Pancreas (tissue), 10 donors: Measurements from ENCODE around the gene AGGF1. TPM values are rescaled to one million over a fixed set of nuclear protein-coding genes. Genes with fewer than 3 reads are reported as not detected.
"Not testable (repeated sequence)": the region's sequence is repeated elsewhere in the genome, so short reads cannot be mapped to it uniquely, and the experiment has no call there.

Experiments used
- ATAC-seq, 4 donors: fragments of 200-7000 bp; cut with Tn5 transposase; one replicate each; pipeline versions ENCODE4 v1.8.0 to v1.9.1; 2020; ENCODE audit warnings: mild to moderate bottlenecking in 4 of 4, moderate library complexity in 4 of 4
- DNase-seq, 6 donors: peaks; one replicate each; pipeline ENCODE4 v3.0.0-alpha.2; 2020
- FAIRE-seq: peaks from 2 replicates; lab custom pipeline; 2012; peaks lifted over from hg19 to GRCh38; lab: Jason Lieb, UNC
- H3K27ac ChIP-seq, 4 donors: fragments of 200-600 bp; sonication (generic); 1 replicate in 3 of 4; 2 replicates in 1 of 4; pipeline versions ENCODE4 v1.5.0 to v1.8.0; 2020
- H3K27me3 ChIP-seq, 4 donors: fragments of 200-600 bp; one replicate each; pipeline ENCODE4 v1.8.0; 2021
- H3K36me3 ChIP-seq, 3 donors: fragments of 200-600 bp; sonication (generic) in 1 of 3; one replicate each; pipeline versions ENCODE4 v1.5.0 to v1.8.0; 2020 to 2021
- H3K4me1 ChIP-seq, 3 donors: fragments of 200-600 bp; one replicate each; pipeline ENCODE4 v1.8.0; 2021
- H3K4me3 ChIP-seq, 4 donors: fragments of 200-600 bp; sonication (generic) in 2 of 4; one replicate each; pipeline versions ENCODE4 v1.5.0 to v1.8.0; 2020 to 2021
- H3K9me3 ChIP-seq, 4 donors: fragments of 200-600 bp; one replicate each; pipeline ENCODE4 v1.8.0; 2021
- CTCF ChIP-seq, 4 donors: fragments of 200-600 bp; sonication (generic) in 3 of 4; IDR thresholded peaks; one replicate each; pipeline versions ENCODE4 v1.5.0 to v1.8.0; 2021; ENCODE audit warnings: antibody characterized with exemption in 4 of 4
- WGBS, 2 donors: extraction: QIAGEN DNeasy Blood & Tissue Kit; methylation state at CpG; one replicate each; pipeline ENCODE4 v1.1.7; 2013; 5-methylcytosine and 5-hydroxymethylcytosine counted together
- intact Hi-C, 3 donors: fragments of 100-400 bp; cut with DNase I; formaldehyde crosslinking; loops; one replicate each; pipeline versions ENCODE4 v1.11.1 to v1.14.2; 2022
- polyA plus RNA-seq, 2 donors: library from polyadenylated mRNA; stranded (reverse); fragments of 200-250 nt; gene quantifications; one replicate each; pipeline ENCODE4 v1.2.3, GENCODE V29; 2013
- total RNA-seq, 6 donors: library from RNA; stranded (reverse); fragmentation: NEBNext Ultra II Directional in 4 of 6; extraction: Animal tissue kit (Norgen Biotek cat#: 25700) in 4 of 6; gene quantifications; one replicate each; pipeline versions ENCODE4 v1.2.1 to v1.2.4, GENCODE V29; 2021 to 2023
- donor health status: healthy with polysubstance abuse.
- donor health status: DM: no; HTN: no; CAD: no; lungs with moderate emphysema.
- donor health status: DM: no; HTN: no; CAD: no.
- donor health status: control.
- donor health status: control.
- donor health status: Bipolar disorder and iron deficiency.
- donor health status: DM: yes; HTN: yes; CAD: no.
- donor health status: DM: no; HTN: no; CAD: no.
- donor health status: DM: no; HTN: no; CAD: no.
- donor health status: DM: yes; HTN: yes; CAD: no.

AGGF1 gene
- total and polyA plus RNA-seq, 8 donors, result 3.7 to 12.9 (median 8.5) TPM

- Histone ChIP-seq H3K27ac (no peak overlapping the region), H3K27me3 (no peaks in the 10 kb centered on the region), H3K4me3 (no peak overlapping the region), H3K4me1 (no peaks in the 10 kb centered on the region), H3K9me3 (no peaks in the 10 kb centered on the region), H3K36me3 (no peaks in the 10 kb centered on the region)
- FAIRE-seq, result no peak
- no peak for DNase-seq
- no peak for TF ChIP-seq CTCF (IDR thresholded peaks at IDR 0.05)
- intact Hi-C loops, result no loop called here
- no peak for ATAC-seq
- WGBS, 2 donors, result 41 to 45% methylated on average over 6 of the region's 6 CpGs
These were observed 43.2 kb upstream of the AGGF1 start for GRCh38 chr5:76986825-76987526.

GRCh38 chr5:76990899-76991459 lies 39.2 kb upstream of the AGGF1 start:
- 45 to 63% methylated on average over 5 of the region's 5 CpGs for WGBS, 2 donors

DNA sequence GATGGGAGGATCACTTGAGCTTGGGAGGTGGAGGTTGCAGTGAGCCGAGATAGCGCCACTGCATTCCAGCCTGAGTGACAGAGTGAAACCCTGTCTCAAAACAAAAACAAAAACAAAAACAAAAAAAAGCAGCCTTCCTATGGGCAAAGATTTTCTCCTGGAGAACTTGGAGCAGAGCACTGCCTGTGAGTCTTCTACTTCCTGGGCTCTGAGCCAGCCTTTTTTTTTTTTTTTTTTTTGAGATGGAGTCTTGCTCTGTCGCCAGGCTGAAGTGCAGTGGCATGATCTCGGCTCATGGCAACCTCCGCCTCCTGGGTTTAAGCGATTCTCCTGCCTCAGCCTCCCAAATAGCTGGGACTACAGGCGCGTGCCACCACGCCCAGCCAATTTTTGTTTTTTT lies 36.8 kb upstream of the AGGF1 start:
- intact Hi-C loops, H3K27me3 ChIP-seq, H3K36me3 ChIP-seq, H3K4me3 ChIP-seq, DNase-seq, H3K27ac ChIP-seq, H3K4me1 ChIP-seq, FAIRE-seq, H3K9me3 ChIP-seq: not testable (repeated sequence)
- ATAC-seq, result peak in 1 of 4 donors; percentile 51
- WGBS, 2 donors, result 79 to 81% methylated on average over 9 of the region's 9 CpGs

More at GRCh38 chr5:76990899-76991459, 39.2 kb upstream of the AGGF1 start:
- FAIRE-seq, result no peak
- ATAC-seq, result no peak
- Histone ChIP-seq H3K4me1 (no peaks in the 10 kb centered on the region), H3K9me3 (no peaks in the 10 kb centered on the region), H3K36me3 (no peaks in the 10 kb centered on the region), H3K27me3 (no peaks in the 10 kb centered on the region), H3K27ac (no peak overlapping the region), H3K4me3 (no peak overlapping the region)
- DNase-seq, result no peak
- intact Hi-C loops, result no loop called here
- no peak for TF ChIP-seq CTCF (IDR thresholded peaks at IDR 0.05)

DNA sequence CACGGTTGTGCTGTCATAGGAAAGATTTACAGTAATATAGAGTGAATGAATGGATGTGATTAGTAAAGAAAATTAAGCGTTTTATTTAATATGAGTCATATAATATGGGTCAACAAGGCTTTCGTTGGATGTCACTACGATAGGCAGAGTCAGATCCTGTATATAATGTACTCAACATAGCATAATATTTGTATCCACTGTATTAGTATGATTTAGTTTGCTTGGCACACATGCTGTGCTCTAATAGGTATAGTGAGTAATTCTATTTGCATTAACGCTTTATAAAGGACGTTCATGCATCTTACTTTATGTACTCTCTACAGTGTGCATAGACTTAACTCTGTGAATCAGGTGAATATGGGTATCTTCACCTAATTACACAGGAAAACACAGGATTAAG lies 35.9 kb upstream of the AGGF1 start:
- no peak for TF ChIP-seq CTCF (IDR thresholded peaks at IDR 0.05)
- 61 to 80% methylated on average over 6 of the region's 6 CpGs for WGBS, 2 donors
- H3K4me1 ChIP-seq, result no peaks in the 10 kb centered on the region
- intact Hi-C loops, result no loop called here
- FAIRE-seq, result no peak
- ATAC-seq, result no peak
- no peaks in the 10 kb centered on the region for H3K27me3 ChIP-seq
- no peak for DNase-seq
- H3K27ac ChIP-seq, result no peak overlapping the region
- H3K9me3 ChIP-seq, result no peaks in the 10 kb centered on the region
- no peak overlapping the region for H3K4me3 ChIP-seq
- H3K36me3 ChIP-seq, result no peaks in the 10 kb centered on the region

DNA sequence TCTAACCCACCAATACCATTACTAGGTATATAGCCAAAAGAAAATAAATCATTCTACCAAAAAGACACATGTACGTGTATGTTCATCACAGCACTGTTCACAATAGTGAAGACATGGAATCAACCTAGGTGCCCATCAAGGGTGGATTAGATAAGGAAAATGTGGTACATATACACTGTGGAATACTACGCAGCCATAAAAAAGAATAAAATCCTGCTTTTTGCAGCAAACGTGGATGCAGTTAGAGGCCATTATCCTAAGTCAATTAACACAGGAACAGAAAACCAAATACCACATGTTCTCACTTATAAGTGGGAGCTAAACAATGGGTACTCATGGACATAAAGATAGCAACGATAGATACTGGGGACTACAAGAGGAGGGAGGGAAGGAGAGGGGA lies 32.0 kb upstream of the AGGF1 start:
- intact Hi-C loops, H3K9me3 ChIP-seq, ATAC-seq, H3K4me1 ChIP-seq, H3K27ac ChIP-seq, FAIRE-seq, H3K36me3 ChIP-seq, H3K27me3 ChIP-seq, DNase-seq, H3K4me3 ChIP-seq: not testable (repeated sequence)
- WGBS, 2 donors, result 74 to 82% methylated on average over 4 of the region's 4 CpGs

DNA sequence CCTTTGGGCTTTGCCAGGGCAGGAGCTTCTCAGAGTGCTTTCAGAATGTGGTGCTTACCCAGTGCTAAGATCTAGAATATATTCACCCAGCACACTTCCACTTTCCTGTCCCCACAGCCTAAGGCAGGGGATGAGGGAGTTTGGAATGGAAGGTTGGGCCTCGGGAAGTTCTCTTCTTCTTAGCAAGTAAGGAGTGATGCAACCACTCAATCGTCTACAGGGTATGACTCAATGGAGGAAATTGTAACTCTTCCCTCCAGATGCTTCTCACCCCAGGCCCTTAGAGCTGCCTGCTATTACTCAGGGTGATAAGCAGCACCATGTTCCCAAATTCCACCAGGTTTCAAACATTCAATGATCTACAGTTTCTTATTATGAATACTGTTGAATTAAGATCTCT lies 30.8 kb upstream of the AGGF1 start:
- FAIRE-seq (no peak), ATAC-seq (peak in 1 of 4 donors; percentile 43), DNase-seq (no peak)
- Histone ChIP-seq H3K27ac (no peak overlapping the region), H3K27me3 (peaks cover 0 to 3% (median 0%) of the 10 kb centered on the region in 4 donors), H3K4me1 (no peaks in the 10 kb centered on the region), H3K4me3 (no peak overlapping the region), H3K9me3 (no peaks in the 10 kb centered on the region), H3K36me3 (no peaks in the 10 kb centered on the region)
- WGBS, 2 donors, result 54 to 78% methylated on average over 2 of the region's 2 CpGs
- intact Hi-C loops, result no loop called here
- TF ChIP-seq CTCF (IDR thresholded peaks at IDR 0.05), result no peak
